ENCODE measurements around the gene EML5. TPM values are rescaled to one million over a fixed set of nuclear protein-coding genes. Genes with fewer than 3 reads are reported as not detected.

The EML5 gene
- total RNA-seq, 1 donor from 2014 or later, result 2.0 TPM

GRCh38 chr14:88804477-88804876, 11.7 kb upstream of the EML5 start:
- Mint-ChIP-seq H3K27me3 (ENCODE audit: low read depth) (peaks cover 14% of the 10 kb centered on the region), H3K4me1 (no peaks in the 10 kb centered on the region)

GRCh38 chr14:88804035-88804434, 11.3 kb upstream of the EML5 start:
- Mint-ChIP-seq H3K36me3 (no peaks in the 10 kb centered on the region), H3K4me1 (no peaks in the 10 kb centered on the region), H3K27me3 (ENCODE audit: low read depth) (peaks cover 18% of the 10 kb centered on the region), H3K27ac (no peak overlapping the region), H3K9me3 (peaks cover 15% of the 10 kb centered on the region), H3K4me3 (no peak overlapping the region)
- no peak for DNase-seq (ENCODE audit: low spot score in 2 of 2, unreplicated experiment in 2 of 2)
- TF ChIP-seq CTCF (IDR thresholded peaks at IDR 0.05; ENCODE audit: unreplicated experiment), result no peak

More at GRCh38 chr14:88804477-88804876, 11.7 kb upstream of the EML5 start:
- peaks cover 19% of the 10 kb centered on the region for H3K9me3 Mint-ChIP-seq
- TF ChIP-seq CTCF (IDR thresholded peaks at IDR 0.05; ENCODE audit: unreplicated experiment), result no peak
- H3K4me3 Mint-ChIP-seq, result no peak overlapping the region
- DNase-seq (ENCODE audit: low spot score in 2 of 2, unreplicated experiment in 2 of 2), result no peak
- no peaks in the 10 kb centered on the region for H3K36me3 Mint-ChIP-seq
- no peak overlapping the region for H3K27ac Mint-ChIP-seq

GRCh38 chr14:88802596-88802995, 9.8 kb upstream of the EML5 start:
- no peak for DNase-seq (ENCODE audit: low spot score in 2 of 2, unreplicated experiment in 2 of 2)
- H3K4me3 Mint-ChIP-seq, result no peak overlapping the region
- H3K27me3 Mint-ChIP-seq (ENCODE audit: low read depth), result peaks cover 29% of the 10 kb centered on the region
- no peak overlapping the region for H3K27ac Mint-ChIP-seq
- no peak for TF ChIP-seq CTCF (IDR thresholded peaks at IDR 0.05; ENCODE audit: unreplicated experiment)
- H3K4me1 Mint-ChIP-seq, result no peaks in the 10 kb centered on the region
- H3K9me3 Mint-ChIP-seq, result peaks cover 6% of the 10 kb centered on the region
- H3K36me3 Mint-ChIP-seq, result no peaks in the 10 kb centered on the region

GRCh38 chr14:88799522-88799921, 6.8 kb upstream of the EML5 start:
- H3K27ac Mint-ChIP-seq, result no peak overlapping the region
- no peaks in the 10 kb centered on the region for H3K36me3 Mint-ChIP-seq
- peaks cover 38% of the 10 kb centered on the region for H3K27me3 Mint-ChIP-seq (ENCODE audit: low read depth)
- TF ChIP-seq CTCF (IDR thresholded peaks at IDR 0.05; ENCODE audit: unreplicated experiment), result no peak
- no peaks in the 10 kb centered on the region for H3K4me1 Mint-ChIP-seq
- H3K9me3 Mint-ChIP-seq, result peaks cover 3% of the 10 kb centered on the region
- DNase-seq (ENCODE audit: low spot score in 2 of 2, unreplicated experiment in 2 of 2), result no peak
- no peak overlapping the region for H3K4me3 Mint-ChIP-seq

GRCh38 chr14:88798156-88798555, 5.4 kb upstream of the EML5 start:
- Mint-ChIP-seq H3K9me3 (no peaks in the 10 kb centered on the region), H3K4me1 (no peaks in the 10 kb centered on the region), H3K27ac (no peak overlapping the region), H3K36me3 (no peaks in the 10 kb centered on the region), H3K27me3 (ENCODE audit: low read depth) (peaks cover 50% of the 10 kb centered on the region), H3K4me3 (no peak overlapping the region)
- no peak for TF ChIP-seq CTCF (IDR thresholded peaks at IDR 0.05; ENCODE audit: unreplicated experiment)
- DNase-seq (ENCODE audit: low spot score in 2 of 2, unreplicated experiment in 2 of 2), result no peak

GRCh38 chr14:88793259-88793625, 489 bp upstream of the EML5 start:
- peaks cover 3% of the 10 kb centered on the region for H3K4me1 Mint-ChIP-seq
- no peak for DNase-seq (ENCODE audit: low spot score in 2 of 2, unreplicated experiment in 2 of 2)
- no peaks in the 10 kb centered on the region for H3K9me3 Mint-ChIP-seq
- H3K27ac Mint-ChIP-seq, result no peak overlapping the region
- H3K27me3 Mint-ChIP-seq (ENCODE audit: low read depth), result peaks cover 67% of the 10 kb centered on the region
- no peaks in the 10 kb centered on the region for H3K36me3 Mint-ChIP-seq
- H3K4me3 Mint-ChIP-seq, result peak overlapping the region; percentile 71
- TF ChIP-seq CTCF (IDR thresholded peaks at IDR 0.05; ENCODE audit: unreplicated experiment), result no peak
